ENCODE data around the gene UBL7.

DNA sequence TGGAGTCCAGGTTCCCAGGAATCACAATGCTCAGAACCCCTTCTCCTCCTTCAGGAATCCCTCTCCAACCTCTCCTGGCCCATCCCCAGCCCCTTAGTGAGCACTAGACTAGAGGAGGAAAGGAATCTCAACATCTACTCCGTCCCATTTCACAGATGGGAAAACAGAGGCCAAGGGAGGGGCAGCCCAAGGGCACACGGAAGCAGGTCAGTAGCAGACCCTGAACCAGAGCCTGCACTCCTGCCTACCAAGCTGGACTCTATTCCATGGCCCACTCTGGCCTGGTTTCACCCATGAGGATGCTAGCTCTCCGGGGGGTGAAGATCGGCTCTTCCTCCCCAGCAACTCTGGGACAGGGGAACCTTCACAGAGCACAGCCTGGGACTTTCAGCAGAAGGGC lies 41.5 kb downstream of the UBL7 start:
- TF ChIP-seq YY1 (IDR thresholded peaks at IDR 0.05), result no peak
- TF ChIP-seq REST (IDR thresholded peaks at IDR 0.05), result no peak
- no peak for TF ChIP-seq CTCF (IDR thresholded peaks at IDR 0.05; ENCODE audit: low read depth, low read length, missing input control)
- no peak for TF ChIP-seq RXRA (IDR thresholded peaks at IDR 0.05)
